RWPE1 (cell line): Measurements from ENCODE around the gene TXNRD1.

ENCODE experiments used
- CTCF ChIA-PET: fragments of 350-600 bp; sonication (Branson Sonifier 250); formaldehyde crosslinking; extraction: SDS; loops from one replicate; lab custom pipeline; 2021; lab: Yijun Ruan, JAX
- POLR2A ChIA-PET: fragments of 400-600 bp; formaldehyde crosslinking; extraction: SDS; loops from one replicate; lab custom pipeline; 2020; ENCODE audit warnings: antibody characterized with exemption; ENCODE audit not compliant: low non-redundant PET; lab: Yijun Ruan, JAX
- DNase-seq: peaks from one replicate; pipeline ENCODE4 v3.0.0; 2012; ENCODE audit warnings: low spot score
- H3K27ac ChIP-seq: fragments of 450-650 bp; 2 replicates; pipeline ENCODE4 v1.5.1; 2017
- TF ChIP-seq, protein P1 (sequence below): fragments of 450-650 bp; conservative IDR thresholded peaks from 2 replicates; pipeline ENCODE4 v1.5.1; 2017; ENCODE audit warnings: low read depth, mild to moderate bottlenecking

The TXNRD1 gene

DNA sequence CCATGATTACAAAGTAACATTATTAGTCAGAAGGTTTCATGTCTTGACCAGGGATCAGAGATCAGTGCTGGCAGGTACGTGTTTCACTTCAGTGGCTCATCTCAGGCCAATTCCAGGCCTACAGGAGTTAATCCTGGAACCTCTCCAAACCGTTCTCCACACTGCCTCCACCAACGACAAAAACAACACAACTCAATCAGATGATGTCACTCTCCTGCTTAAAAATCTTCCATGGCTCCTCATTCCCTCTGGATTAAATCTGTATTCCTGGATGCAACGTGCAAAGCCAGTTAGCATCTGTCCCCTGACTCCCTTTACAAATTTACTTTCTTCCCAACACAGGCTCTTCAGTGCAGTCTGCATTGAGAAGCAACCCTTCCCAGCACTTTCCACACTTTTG lies 34.3 kb upstream of the TXNRD1 start:
- TF ChIP-seq, protein P1, sequence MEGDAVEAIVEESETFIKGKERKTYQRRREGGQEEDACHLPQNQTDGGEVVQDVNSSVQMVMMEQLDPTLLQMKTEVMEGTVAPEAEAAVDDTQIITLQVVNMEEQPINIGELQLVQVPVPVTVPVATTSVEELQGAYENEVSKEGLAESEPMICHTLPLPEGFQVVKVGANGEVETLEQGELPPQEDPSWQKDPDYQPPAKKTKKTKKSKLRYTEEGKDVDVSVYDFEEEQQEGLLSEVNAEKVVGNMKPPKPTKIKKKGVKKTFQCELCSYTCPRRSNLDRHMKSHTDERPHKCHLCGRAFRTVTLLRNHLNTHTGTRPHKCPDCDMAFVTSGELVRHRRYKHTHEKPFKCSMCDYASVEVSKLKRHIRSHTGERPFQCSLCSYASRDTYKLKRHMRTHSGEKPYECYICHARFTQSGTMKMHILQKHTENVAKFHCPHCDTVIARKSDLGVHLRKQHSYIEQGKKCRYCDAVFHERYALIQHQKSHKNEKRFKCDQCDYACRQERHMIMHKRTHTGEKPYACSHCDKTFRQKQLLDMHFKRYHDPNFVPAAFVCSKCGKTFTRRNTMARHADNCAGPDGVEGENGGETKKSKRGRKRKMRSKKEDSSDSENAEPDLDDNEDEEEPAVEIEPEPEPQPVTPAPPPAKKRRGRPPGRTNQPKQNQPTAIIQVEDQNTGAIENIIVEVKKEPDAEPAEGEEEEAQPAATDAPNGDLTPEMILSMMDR: no peak
- H3K27ac ChIP-seq: no peak overlapping the region
- CTCF ChIA-PET: interaction anchor here (0.7 kb wide), 1 partner anchor 60 kb away, joined by 3 read pairs; no protein-coding TSS in a partner anchor
- POLR2A ChIA-PET: no interaction called here
- no peak for DNase-seq

DNA sequence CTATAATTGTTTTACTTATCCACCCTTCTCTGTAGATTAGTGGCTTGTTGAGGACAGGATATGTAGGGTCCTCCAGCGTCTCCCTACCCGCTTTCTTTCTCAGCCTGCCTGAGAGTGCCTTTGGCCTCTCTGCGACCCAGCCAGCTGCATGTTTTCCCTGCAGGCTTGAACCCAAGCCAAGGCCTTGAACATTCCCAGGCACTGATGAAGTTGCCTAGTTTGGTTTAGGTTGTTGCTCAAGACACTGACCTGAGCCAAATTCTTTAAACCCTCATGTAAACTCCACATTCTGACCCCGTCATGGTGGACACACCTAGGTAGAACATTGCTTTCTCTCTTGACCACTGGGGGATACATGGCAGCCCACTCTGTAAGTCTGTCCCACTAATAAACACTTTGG lies 33.4 kb upstream of the TXNRD1 start:
- no peak for DNase-seq
- TF ChIP-seq, protein P1: no peak
- peak overlapping the region; percentile 15; the same call in 1 of the 2 replicates for H3K27ac ChIP-seq
- CTCF ChIA-PET: interaction anchor here (0.6 to 0.7 kb wide), 3 partner anchors 170 to 1824 kb away, joined by 3 to 7 read pairs (median 4); no protein-coding TSS in a partner anchor
- POLR2A ChIA-PET: no interaction called here

DNA sequence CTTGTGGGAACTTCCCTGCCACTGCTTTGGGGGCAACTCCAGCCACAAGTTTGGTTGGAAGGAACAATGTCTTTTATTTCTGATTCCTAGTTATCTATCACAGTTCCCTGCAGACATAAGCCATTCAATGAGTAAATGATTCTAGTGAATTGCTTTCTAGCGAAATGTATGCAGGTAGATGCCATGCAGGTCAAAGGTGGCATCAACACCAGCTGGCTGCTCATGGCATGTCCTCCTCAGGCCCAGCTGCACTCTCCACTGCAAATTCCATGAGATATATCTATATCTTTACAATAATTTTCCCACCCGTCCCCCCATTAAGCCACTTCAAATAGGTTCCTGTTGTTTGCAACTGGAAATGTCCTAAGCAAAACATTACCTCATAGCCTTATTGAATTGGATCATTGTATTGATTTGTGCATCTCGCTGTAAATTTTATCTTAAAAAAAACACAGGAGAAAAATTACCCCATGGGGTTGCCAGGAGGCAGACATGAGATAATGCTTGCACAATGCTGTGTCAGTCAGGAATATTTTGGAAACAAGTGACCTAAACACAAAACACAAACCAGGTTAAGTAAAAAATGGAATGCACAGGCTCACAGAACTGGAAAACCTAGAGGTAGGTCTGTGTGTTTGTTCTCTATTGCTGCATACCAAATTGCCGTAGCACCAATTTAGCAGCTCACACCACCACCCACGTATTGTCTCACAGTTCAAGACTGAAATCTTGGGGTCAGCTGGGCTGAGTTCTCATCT lies 32.8 kb upstream of the TXNRD1 start:
- ChIA-PET CTCF (no interaction called here), POLR2A (no interaction called here)
- DNase-seq: no peak
- TF ChIP-seq, protein P1: no peak
- H3K27ac ChIP-seq: no peak overlapping the region

DNA sequence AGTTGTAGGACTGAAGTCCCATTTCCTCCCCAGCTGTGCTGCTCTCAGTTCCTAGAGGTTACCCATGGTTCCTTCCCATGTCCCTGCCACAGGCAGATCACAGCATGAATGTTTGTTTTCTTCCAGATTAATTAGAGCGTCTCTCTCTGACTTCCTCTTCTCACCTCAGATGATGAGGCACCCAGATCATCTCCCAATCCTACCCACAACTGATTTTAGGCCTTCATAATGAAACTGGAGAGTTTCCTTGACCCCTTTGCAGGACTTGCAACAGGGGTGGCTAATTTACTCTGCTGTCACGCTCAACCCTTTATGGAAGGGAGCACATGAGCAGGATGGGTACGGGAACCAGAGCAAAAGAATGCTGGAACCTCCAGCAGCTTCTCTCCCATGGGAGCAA lies 32.1 kb upstream of the TXNRD1 start:
- CTCF ChIA-PET: no interaction called here
- DNase-seq: no peak

DNA sequence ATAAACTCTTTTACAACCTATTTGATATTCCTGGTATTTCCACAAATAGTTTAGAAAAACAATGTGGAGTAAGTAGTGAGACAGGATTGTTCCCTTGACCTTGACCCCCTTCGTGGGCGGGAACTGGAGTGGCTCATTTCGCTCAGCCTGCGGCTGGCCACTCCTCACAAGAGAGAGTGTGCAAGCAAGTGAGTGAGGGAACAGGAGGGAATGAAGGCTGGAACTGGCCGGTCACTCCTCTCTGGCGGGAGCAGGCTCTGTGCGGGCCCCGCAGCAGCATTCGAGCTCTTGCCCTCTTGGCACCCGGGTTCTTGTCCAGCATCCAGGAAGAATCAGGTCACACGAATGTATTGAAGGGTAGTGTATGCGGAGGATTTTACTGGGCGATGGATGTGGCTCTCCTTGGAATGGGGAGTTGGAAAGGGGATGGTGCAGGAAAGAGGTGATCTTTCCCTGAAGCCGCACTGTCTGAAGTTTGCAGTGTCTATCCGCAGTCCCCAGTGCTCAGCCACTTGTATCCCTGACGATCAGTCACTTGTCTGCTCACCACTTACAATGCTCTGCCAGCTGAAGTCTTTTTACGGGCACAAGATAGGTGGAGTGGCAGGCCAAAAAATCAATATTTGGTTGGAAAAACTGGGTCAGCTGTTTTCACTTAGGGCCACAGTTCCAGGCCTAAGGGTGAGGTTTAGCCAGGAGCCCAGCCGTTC lies 28.0 kb upstream of the TXNRD1 start:
- ChIA-PET CTCF (interaction anchor here (0.7 kb wide), 2 partner anchors 60 to 1247 kb away, joined by 3 to 4 read pairs; no protein-coding TSS in a partner anchor), POLR2A (no interaction called here)
- H3K27ac ChIP-seq: no peak overlapping the region
- TF ChIP-seq, protein P1: no peak
- no peak for DNase-seq

More for the DNA sequence above, 32.1 kb upstream of the TXNRD1 start:
- POLR2A ChIA-PET: no interaction called here
- TF ChIP-seq, protein P1: no peak
- H3K27ac ChIP-seq: no peak overlapping the region

DNA sequence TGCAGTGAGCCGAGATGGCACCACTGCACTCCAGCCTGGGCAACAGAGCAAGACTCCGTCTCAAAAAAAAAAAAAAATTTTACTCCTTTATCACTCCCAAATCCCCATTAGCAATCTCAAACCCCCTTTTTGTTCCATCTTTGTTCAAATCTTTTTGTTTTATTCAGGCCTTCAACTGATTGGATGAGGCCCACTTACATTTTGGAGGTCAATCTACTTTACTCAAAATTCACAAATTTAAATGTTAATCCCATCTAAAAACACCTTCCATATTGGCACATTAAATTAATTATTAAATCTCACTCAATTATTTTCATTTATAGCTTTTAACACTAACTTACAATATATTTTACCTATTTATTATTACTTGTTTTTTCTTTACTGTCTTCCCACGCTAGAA lies 27.0 kb upstream of the TXNRD1 start:
- H3K27ac ChIP-seq: no peak overlapping the region
- no peak for DNase-seq
- POLR2A ChIA-PET: no interaction called here
- CTCF ChIA-PET: interaction anchor here (0.7 kb wide), 1 partner anchor 1248 kb away, joined by 4 read pairs; no protein-coding TSS in a partner anchor
- TF ChIP-seq, protein P1: no peak
